ENCODE results near the gene CCER1.

Gene CCER1

DNA sequence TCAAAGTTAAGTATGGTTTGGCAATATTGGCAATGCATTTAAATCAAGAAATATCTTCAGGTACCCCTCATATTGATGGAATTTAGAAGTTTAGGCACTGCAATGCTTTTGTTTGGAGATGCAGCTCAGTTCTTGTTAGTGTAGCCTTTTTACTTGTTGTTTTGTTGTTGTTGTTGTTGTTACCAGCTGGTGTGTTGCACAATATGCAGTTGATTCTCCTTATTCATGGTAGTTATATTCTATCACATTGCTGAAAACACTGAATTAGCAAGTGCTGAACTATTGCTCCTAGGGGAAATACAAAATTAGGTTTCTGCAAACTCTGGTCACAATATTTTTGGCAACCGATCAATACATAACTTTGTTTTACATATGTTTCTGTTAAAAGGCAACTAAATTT, 34.8 kb downstream of the CCER1 start:
- DNase-seq (ENCODE audit: low read depth): no peak

DNA sequence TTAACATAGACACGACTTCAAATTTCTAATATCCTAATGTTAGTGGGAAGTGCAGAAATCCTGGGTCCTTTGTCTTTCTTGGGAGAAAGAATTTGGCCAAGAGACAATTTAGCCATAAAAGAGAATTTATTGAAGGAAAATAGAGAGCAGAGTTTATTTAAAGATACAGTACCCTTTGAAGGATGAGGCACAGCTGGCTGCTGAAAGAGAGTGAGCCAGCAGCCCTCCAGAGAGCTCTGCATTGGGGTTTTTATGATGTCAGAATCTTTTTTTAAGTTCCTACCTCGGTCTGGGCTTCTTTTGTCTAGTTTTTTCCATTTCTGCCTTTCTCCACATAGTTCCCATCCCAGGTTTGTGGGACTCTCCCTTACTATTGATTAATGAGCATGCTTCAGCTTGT, 37.5 kb downstream of the CCER1 start:
- DNase-seq (ENCODE audit: low read depth): no peak

DNA sequence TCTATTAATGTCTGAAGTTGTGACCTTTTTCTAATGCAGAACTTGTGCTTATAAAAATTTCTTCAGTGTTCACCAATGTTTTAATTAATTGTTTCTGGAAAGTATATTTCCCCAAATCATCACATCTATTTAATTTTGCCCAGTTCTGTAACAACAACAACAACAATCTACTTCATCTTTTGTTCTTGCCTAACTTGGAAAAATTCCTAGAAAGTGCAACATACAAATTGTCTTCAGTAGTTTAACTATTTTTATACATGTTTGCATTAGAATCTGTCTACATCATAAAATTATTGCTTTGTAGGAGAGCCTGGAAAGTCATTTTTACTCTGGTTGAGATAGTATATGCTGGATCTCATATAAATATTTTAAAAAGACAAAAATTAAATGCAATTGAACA, 38.5 kb downstream of the CCER1 start:
- no peak for DNase-seq (ENCODE audit: low read depth)

DNA sequence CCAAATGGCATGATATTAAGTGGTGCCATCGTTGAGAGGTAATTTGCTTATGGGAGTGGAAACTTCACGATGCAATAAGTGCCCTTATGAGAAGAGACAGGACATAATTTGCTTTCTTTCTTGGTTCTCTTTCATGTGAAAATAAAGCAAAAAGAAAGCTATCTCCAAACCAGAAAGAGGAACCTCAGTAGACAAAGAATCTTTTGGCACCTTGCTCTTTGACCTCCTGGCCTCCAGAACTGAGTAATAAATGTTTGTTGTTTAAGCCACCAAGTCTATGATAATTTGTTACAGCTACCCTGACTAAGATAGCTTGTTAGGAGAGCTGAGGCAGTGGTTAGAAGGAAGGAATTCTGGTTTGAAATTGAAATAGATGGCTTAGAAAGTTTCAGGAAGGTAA, 39.6 kb downstream of the CCER1 start:
- DNase-seq (ENCODE audit: low read depth): no peak

DNA sequence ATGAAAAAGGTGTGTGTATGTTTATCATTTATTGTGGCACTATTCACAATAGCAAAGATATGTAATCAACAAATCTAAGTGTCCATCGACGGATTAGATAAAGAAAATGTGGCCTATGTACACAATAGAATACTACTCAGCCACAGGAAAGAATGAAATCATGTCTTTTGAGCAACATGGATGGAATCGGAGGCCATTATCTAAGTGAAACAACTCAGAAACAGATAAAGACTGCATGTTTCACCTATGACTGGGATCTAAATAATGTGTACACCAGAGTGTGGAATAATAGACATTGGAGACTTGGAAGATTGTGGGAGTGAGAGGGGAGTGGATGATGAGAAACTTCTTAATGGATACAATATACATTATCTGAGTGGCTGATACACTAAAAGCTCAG, 44.0 kb downstream of the CCER1 start:
- DNase-seq (ENCODE audit: low read depth): no peak

DNA sequence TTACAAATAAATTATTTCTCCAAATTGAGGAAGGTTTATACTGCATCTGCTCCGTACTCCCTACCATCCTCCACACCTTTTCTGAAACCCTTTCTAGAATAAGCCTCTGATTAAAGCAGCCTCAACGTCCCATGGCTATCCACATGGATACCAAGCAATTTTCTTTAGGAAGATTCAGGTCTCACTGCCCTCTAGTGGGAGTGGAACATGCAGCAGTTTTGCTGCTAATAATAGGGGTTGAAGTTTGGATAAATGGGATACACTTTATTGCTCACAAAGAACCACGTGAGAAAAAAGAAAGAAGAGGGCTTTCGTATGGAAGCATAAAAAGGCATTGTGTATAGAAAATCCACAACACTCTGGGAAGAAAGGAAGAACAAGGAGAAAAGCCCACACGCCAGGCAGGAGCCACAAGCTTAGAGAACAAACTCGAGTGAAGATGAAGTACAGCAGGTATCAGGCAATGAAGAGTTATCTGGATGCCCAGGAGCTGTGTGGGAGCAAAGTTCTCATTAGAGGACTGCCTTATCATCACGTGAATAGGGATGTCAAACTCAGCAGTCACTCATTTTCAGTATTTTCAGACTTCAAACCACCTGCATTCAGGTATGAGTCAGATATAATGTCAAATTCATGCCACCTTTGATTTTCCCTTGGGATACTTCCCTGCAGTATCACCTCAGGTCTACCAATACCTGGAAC, 45.8 kb downstream of the CCER1 start:
- DNase-seq (ENCODE audit: low read depth): no peak

DNA sequence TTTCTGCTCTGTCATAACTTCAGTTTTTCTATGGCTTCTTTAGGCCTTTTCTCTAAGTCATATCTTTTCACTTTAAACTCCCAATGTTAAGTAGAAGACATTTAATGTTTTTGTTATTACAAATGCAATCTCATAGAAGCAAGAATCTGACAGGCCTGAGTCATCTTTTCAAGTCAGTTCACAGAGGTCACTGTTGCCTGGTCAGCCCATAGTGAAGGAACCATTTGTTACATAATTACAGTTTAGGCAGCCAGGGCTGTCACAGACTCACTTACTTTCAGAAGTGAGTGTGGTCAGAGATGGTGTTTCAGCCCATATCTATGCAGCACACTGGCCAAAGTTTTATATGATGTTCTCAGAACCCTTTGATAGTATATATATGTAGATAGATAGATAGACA, 46.5 kb downstream of the CCER1 start:
- peak; percentile 57 for DNase-seq (ENCODE audit: low read depth)

DNA sequence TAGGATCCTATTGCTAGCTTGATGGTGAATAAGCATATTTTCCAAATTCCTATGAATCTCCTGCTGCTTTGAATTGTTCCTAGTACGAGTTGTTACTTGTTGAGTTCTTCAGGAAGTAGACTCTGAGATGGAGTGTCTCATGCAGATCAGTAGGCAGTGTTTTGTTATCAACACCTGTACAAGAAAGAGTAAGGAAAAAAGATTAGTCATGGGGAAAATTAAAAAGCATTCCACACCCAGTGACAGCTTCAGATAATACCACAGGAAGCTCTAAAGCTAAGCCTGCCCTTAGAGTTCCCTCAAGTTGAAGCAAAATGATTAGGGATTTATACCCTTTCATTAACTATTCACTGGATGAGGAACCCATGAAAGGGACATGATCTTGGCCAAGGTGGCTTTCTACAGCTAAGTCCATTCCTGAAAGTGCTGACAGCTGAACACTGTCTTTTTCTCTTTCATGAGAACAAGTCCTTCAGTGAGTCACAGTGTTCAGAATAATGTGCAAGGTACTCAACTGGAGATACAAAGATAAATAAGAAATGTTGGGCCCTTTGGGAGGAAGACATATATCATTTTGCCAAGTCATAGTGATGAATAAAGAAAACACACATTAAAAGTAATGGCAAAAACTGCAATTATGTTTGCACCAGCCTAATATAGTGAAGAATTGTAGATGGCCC, 49.1 kb downstream of the CCER1 start:
- no peak for DNase-seq (ENCODE audit: low read depth)

DNA sequence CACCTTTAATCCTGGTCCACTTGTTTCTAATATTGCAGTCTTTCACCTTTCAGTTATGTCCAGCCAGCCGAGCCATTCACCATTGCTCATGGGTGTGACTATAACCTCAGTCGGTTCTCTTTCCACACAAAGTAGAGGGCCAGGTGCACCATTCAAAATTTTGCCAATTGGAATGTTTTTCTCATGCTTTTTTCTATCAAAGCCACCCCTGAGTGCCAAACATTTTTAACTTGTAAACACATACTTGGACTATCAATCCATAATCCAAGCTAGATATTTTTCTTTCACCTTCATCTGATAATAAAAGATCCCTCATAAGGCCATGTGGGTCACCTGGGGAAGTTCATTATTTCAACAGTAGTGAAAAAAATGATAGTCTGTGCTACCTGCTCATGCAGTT, 52.4 kb downstream of the CCER1 start:
- no peak for DNase-seq (ENCODE audit: low read depth)

Measured in GM04503 (cell line).